GM12892 (cell line): ENCODE results near the gene NOSTRIN.

Experiments
- POLR2A ChIP-seq: IDR thresholded peaks from 2 replicates; pipeline ENCODE4 v1.6.1; 2011; ENCODE audit warnings: low read depth, low read length, control low read depth
- POLR2AphosphoS5 ChIP-seq: IDR thresholded peaks from 2 replicates; pipeline ENCODE4 v1.6.1; 2011; ENCODE audit warnings: low read depth, low read length, control low read depth

- TF ChIP-seq POLR2AphosphoS5 (no peak), POLR2A (no peak)
These were observed 12.7 kb upstream of the NOSTRIN start for GRCh38 chr2:168789776-168790175.
